Measurements from ENCODE around the gene UCN2. TPM values are rescaled to one million over a fixed set of nuclear protein-coding genes. Genes with fewer than 3 reads are reported as not detected.

Gene UCN2
- total and polyA plus RNA-seq, 9 of the 15 experiments (the other 6 are each of a cell fraction or from before 2014, with no cell fraction given): 0.08 to 0.11 TPM; not detected in 7

GRCh38 chr3:48567090-48567489, 3.5 kb upstream of the UCN2 start:
- no peak overlapping the region for H3K4me3 ChIP-seq
- ATAC-seq: no peak
- H3K36me3 ChIP-seq (ENCODE audit: control insufficient read depth, insufficient read depth, low read length): no peaks in the 10 kb centered on the region
- CTCF ChIA-PET (ENCODE audit: low intra/inter-chr PET ratio): interaction anchor here (0.6 kb wide), 1 partner anchor 309 kb away, joined by 3 read pairs; no protein-coding TSS in a partner anchor
- 65% methylated on average over 3 of the region's 5 CpGs for WGBS (ENCODE audit: insufficient coverage, low coverage, missing lambda C conversion rate)
- peaks cover 0 to 40% of the 10 kb centered on the region in 2 experiments; a peak in 2 of 5 replicates for H3K4me1 ChIP-seq (replicated peaks in 1 of 2; ENCODE audit: control insufficient read depth in 2 of 2, insufficient read depth in 2 of 2, low read length in 2 of 2)
- in situ Hi-C loops (cut with MboI): no loop called here
- no peak overlapping the region for H2AFZ ChIP-seq (ENCODE audit: low read depth, low read length)
- no peak overlapping the region for H3K27ac ChIP-seq (ENCODE audit: extremely low read depth, low read depth, low read length)
- no peak overlapping the region for H3K9ac ChIP-seq (ENCODE audit: insufficient read depth in 1 of 2, low read depth in 2 of 2, low read length in 2 of 2)
- no peak overlapping the region for H3K4me2 ChIP-seq (ENCODE audit: insufficient read depth, low read length)
- no TSS peak for BruUV-seq (replicated peaks)
- POLR2A ChIA-PET: interaction anchor here (1.0 kb wide), 1 partner anchor 30 kb away, joined by 3 read pairs; no protein-coding TSS in a partner anchor
- no peaks in the 10 kb centered on the region for H3K79me2 ChIP-seq (ENCODE audit: control insufficient read depth, insufficient read depth, low read length)
- no peaks in the 10 kb centered on the region for H4K20me1 ChIP-seq (replicated peaks; ENCODE audit: control insufficient read depth, insufficient read depth, low read length)
- intact Hi-C loops (cut with micrococcal nuclease): no loop called here
- no peaks in the 10 kb centered on the region for H3K9me3 ChIP-seq (replicated peaks; ENCODE audit: control insufficient read depth, insufficient read depth, low read depth, low read length)
- no peaks in the 10 kb centered on the region for H3K9me1 ChIP-seq (ENCODE audit: control insufficient read depth, insufficient read depth, low read length)
- no peaks in the 10 kb centered on the region for H3K27me3 ChIP-seq (ENCODE audit: control insufficient read depth in 2 of 2, insufficient read depth in 2 of 2, low read length in 2 of 2)
- no peak for FAIRE-seq
- no peak for DNase-seq (ENCODE audit: extremely low read depth in 1 of 4, low spot score in 3 of 4)
- TF ChIP-seq SAFB (IDR thresholded peaks at IDR 0.05; ENCODE audit: borderline replicate concordance, low read depth, low read length) (no peak), ATF4 (CRISPR knock-in tag; IDR thresholded peaks at IDR 0.05) (no peak), ZNF512 (tag; IDR thresholded peaks at IDR 0.05) (no peak), ZBTB8A (IDR thresholded peaks at IDR 0.05; ENCODE audit: partially characterized antibody) (no peak), ZNF696 (CRISPR knock-in tag; conservative IDR thresholded peaks at IDR 0.05) (no peak), MBD1 (CRISPR knock-in tag; IDR thresholded peaks at IDR 0.05) (no peak), SMARCE1 (IDR thresholded peaks at IDR 0.05) (no peak), PATZ1 (CRISPR knock-in tag; IDR thresholded peaks at IDR 0.05; ENCODE audit: borderline replicate concordance) (no peak)

Measured in K562 (cell line).